Stomach smooth muscle (tissue), 2 donors: ENCODE measurements around the gene DMRT1.
"Not testable (repeated sequence)": the region's sequence is repeated elsewhere in the genome, so short reads cannot be mapped to it uniquely, and the experiment has no call there.

Experiments
- H3K27ac ChIP-seq: one replicate; pipeline ENCODE4 v1.7.0; 2013; ENCODE audit warnings: mild to moderate bottlenecking, low read length, inconsistent platforms
- H3K27me3 ChIP-seq, 2 donors: one replicate each; pipeline ENCODE4 v1.7.0; 2013; ENCODE audit warnings: low read length in 2 of 2; ENCODE audit not compliant: insufficient read depth in 2 of 2, control insufficient read depth in 1 of 2
- H3K36me3 ChIP-seq, 2 donors: one replicate each; pipeline ENCODE4 v1.7.0; 2013; ENCODE audit warnings: low read length in 2 of 2; ENCODE audit not compliant: control insufficient read depth in 2 of 2, insufficient read depth in 2 of 2
- H3K4me1 ChIP-seq: one replicate; pipeline ENCODE4 v1.7.0; 2013; ENCODE audit warnings: low read length; ENCODE audit not compliant: control insufficient read depth, insufficient read depth
- H3K4me3 ChIP-seq, 2 donors: one replicate each; pipeline ENCODE4 v1.7.0; 2013; ENCODE audit warnings: low read length in 2 of 2
- H3K9ac ChIP-seq, 2 donors: one replicate each; pipeline ENCODE4 v1.7.0; 2013; ENCODE audit warnings: low read length in 2 of 2, mild to moderate bottlenecking in 1 of 2
- H3K9me3 ChIP-seq, 2 donors: one replicate each; pipeline ENCODE4 v1.7.0; 2013; ENCODE audit warnings: low read length in 2 of 2; ENCODE audit not compliant: control insufficient read depth in 2 of 2
- donor health status: healthy.
- donor health status: Pancreatic carcinoma.

DMRT1 gene

GRCh38 chr9:860706-861105 lies 19.2 kb downstream of the DMRT1 start:
- Histone ChIP-seq H3K9ac (no peak overlapping the region), H3K27me3 (peaks cover 0 to 3% of the 10 kb centered on the region in 2 donors), H3K9me3 (no peaks in the 10 kb centered on the region), H3K4me3 (no peak overlapping the region), H3K27ac (no peak overlapping the region), H3K4me1 (no peaks in the 10 kb centered on the region), H3K36me3 (no peaks in the 10 kb centered on the region)

- not testable (repeated sequence) for H3K27ac ChIP-seq, H3K27me3 ChIP-seq, H3K36me3 ChIP-seq, H3K9me3 ChIP-seq, H3K4me1 ChIP-seq, H3K4me3 ChIP-seq, H3K9ac ChIP-seq
Measured at GRCh38 chr9:861525-861924, 20.0 kb downstream of the DMRT1 start.

- Histone ChIP-seq H3K27me3 (peaks cover 3 to 13% of the 10 kb centered on the region in 2 donors), H3K9me3 (no peaks in the 10 kb centered on the region), H3K36me3 (no peaks in the 10 kb centered on the region), H3K27ac (no peak overlapping the region), H3K4me1 (no peaks in the 10 kb centered on the region), H3K4me3 (no peak overlapping the region), H3K9ac (no peak overlapping the region)
Measured at GRCh38 chr9:875119-875962, 33.8 kb downstream of the DMRT1 start.

GRCh38 chr9:876425-876824 lies 34.9 kb downstream of the DMRT1 start:
- Histone ChIP-seq H3K27ac (no peak overlapping the region), H3K36me3 (no peaks in the 10 kb centered on the region), H3K9me3 (no peaks in the 10 kb centered on the region), H3K27me3 (peaks cover 3 to 15% of the 10 kb centered on the region in 2 donors), H3K4me3 (no peak overlapping the region), H3K4me1 (no peaks in the 10 kb centered on the region), H3K9ac (no peak overlapping the region)

GRCh38 chr9:878239-878638 lies 36.7 kb downstream of the DMRT1 start:
- Histone ChIP-seq H3K9me3 (no peaks in the 10 kb centered on the region), H3K27ac (no peak overlapping the region), H3K9ac (no peak overlapping the region), H3K4me1 (no peaks in the 10 kb centered on the region), H3K27me3 (peaks cover 5 to 15% of the 10 kb centered on the region in 2 donors), H3K36me3 (no peaks in the 10 kb centered on the region), H3K4me3 (no peak overlapping the region)

GRCh38 chr9:880725-881124 lies 39.2 kb downstream of the DMRT1 start:
- H3K9ac ChIP-seq = no peak overlapping the region
- H3K4me1 ChIP-seq = no peaks in the 10 kb centered on the region
- H3K27me3 ChIP-seq = peaks cover 6 to 15% of the 10 kb centered on the region in 2 donors

GRCh38 chr9:882416-882924 lies 41.0 kb downstream of the DMRT1 start:
- Histone ChIP-seq H3K4me1 (no peaks in the 10 kb centered on the region), H3K9ac (no peak overlapping the region), H3K27me3 (peaks cover 4 to 10% of the 10 kb centered on the region in 2 donors), H3K36me3 (no peaks in the 10 kb centered on the region), H3K4me3 (no peak overlapping the region), H3K27ac (no peak overlapping the region), H3K9me3 (no peaks in the 10 kb centered on the region)

More at GRCh38 chr9:880725-881124, 39.2 kb downstream of the DMRT1 start:
- H3K4me3 ChIP-seq = no peak overlapping the region
- no peak overlapping the region for H3K27ac ChIP-seq
- no peaks in the 10 kb centered on the region for H3K36me3 ChIP-seq
- no peaks in the 10 kb centered on the region for H3K9me3 ChIP-seq

GRCh38 chr9:883011-883410 lies 41.5 kb downstream of the DMRT1 start:
- Histone ChIP-seq H3K9me3 (no peaks in the 10 kb centered on the region), H3K4me1 (no peaks in the 10 kb centered on the region), H3K36me3 (no peaks in the 10 kb centered on the region), H3K4me3 (no peak overlapping the region), H3K27ac (no peak overlapping the region), H3K27me3 (peaks cover 4 to 6% of the 10 kb centered on the region in 2 donors), H3K9ac (no peak overlapping the region)

GRCh38 chr9:886886-887285 lies 45.4 kb downstream of the DMRT1 start:
- H3K4me3 ChIP-seq = no peak overlapping the region
- no peaks in the 10 kb centered on the region for H3K36me3 ChIP-seq
- H3K4me1 ChIP-seq = no peaks in the 10 kb centered on the region
- no peak overlapping the region for H3K9ac ChIP-seq
- no peak overlapping the region for H3K27ac ChIP-seq
- H3K9me3 ChIP-seq = no peaks in the 10 kb centered on the region
- peaks cover 0 to 4% of the 10 kb centered on the region in 2 donors for H3K27me3 ChIP-seq

GRCh38 chr9:892123-892522 lies 50.6 kb downstream of the DMRT1 start:
- no peak overlapping the region for H3K4me3 ChIP-seq
- H3K36me3 ChIP-seq = no peaks in the 10 kb centered on the region
- no peak overlapping the region for H3K27ac ChIP-seq
- H3K4me1 ChIP-seq = no peaks in the 10 kb centered on the region
- peaks cover 0 to 3% of the 10 kb centered on the region in 2 donors for H3K27me3 ChIP-seq
- no peaks in the 10 kb centered on the region for H3K9me3 ChIP-seq
- H3K9ac ChIP-seq = no peak overlapping the region

GRCh38 chr9:893115-893514 lies 51.6 kb downstream of the DMRT1 start:
- Histone ChIP-seq H3K4me3 (no peak overlapping the region), H3K4me1 (no peaks in the 10 kb centered on the region), H3K9ac (no peak overlapping the region), H3K36me3 (no peaks in the 10 kb centered on the region), H3K27me3 (peaks cover 0 to 3% of the 10 kb centered on the region in 2 donors), H3K27ac (no peak overlapping the region), H3K9me3 (no peaks in the 10 kb centered on the region)
